CD4-positive, alpha-beta memory T cell (primary cell): ENCODE results near the gene CSDE1. TPM values are rescaled to one million over a fixed set of nuclear protein-coding genes. Genes with fewer than 3 reads are reported as not detected.

Source experiments
- CTCF ChIA-PET: fragments of 350-600 bp; sonication (Branson Sonifier 250); formaldehyde crosslinking; loops from one replicate; lab custom pipeline; 2021; ENCODE audit warnings: inconsistent platforms; ENCODE audit not compliant: partially characterized antibody; lab: Charles Lee
- POLR2A ChIA-PET: fragments of 350-600 bp; sonication (Branson Sonifier 250); formaldehyde crosslinking; loops from one replicate; lab custom pipeline; 2021; ENCODE audit not compliant: partially characterized antibody; lab: Charles Lee
- DNase-seq, 5 donors: peaks; one replicate each; pipeline versions ENCODE4 v3.0.0 to v3.0.0-alpha.2; 2020 to 2022; ENCODE audit warnings: mixed read lengths in 1 of 5
- H3K27ac ChIP-seq: one replicate; pipeline ENCODE4 v1.7.0; 2013; ENCODE audit warnings: low read depth, low read length
- H3K27me3 ChIP-seq: 2 replicates; pipeline ENCODE4 v1.7.0; 2013; ENCODE audit warnings: mild to moderate bottlenecking, low read length, moderate library complexity; ENCODE audit not compliant: insufficient read depth
- H3K36me3 ChIP-seq: 2 replicates; pipeline ENCODE4 v1.7.0; 2013; ENCODE audit warnings: mild to moderate bottlenecking, low read length, moderate library complexity; ENCODE audit not compliant: insufficient read depth
- H3K4me1 ChIP-seq: 2 replicates; pipeline ENCODE4 v1.7.0; 2013; ENCODE audit warnings: mild to moderate bottlenecking, low read length, moderate library complexity; ENCODE audit not compliant: insufficient read depth
- H3K4me3 ChIP-seq, 2 donors: one replicate each; pipeline ENCODE4 v1.7.0; 2013; ENCODE audit warnings: low read length in 2 of 2, mild to moderate bottlenecking in 1 of 2
- H3K9me3 ChIP-seq, 2 donors: one replicate each; pipeline ENCODE4 v1.7.0; 2013; ENCODE audit warnings: low read length in 2 of 2, control low read depth in 1 of 2; ENCODE audit not compliant: control insufficient read depth in 1 of 2
- H3K27ac Mint-ChIP-seq, 7 donors: one replicate each; pipeline ENCODE4 v1.8.0; 2020 to 2021; ENCODE audit warnings: mixed read lengths in 7 of 7, mild to moderate bottlenecking in 6 of 7, inconsistent platforms in 3 of 7, moderate library complexity in 3 of 7
- H3K27me3 Mint-ChIP-seq, 2 donors: one replicate each; pipeline ENCODE4 v1.8.0; 2020 to 2021; ENCODE audit warnings: mixed read lengths in 2 of 2
- H3K36me3 Mint-ChIP-seq, 2 donors: one replicate each; pipeline ENCODE4 v1.8.0; 2020 to 2021; ENCODE audit warnings: mixed read lengths in 2 of 2, inconsistent platforms in 1 of 2, mild to moderate bottlenecking in 1 of 2
- H3K4me1 Mint-ChIP-seq, 4 donors: one replicate each; pipeline ENCODE4 v1.8.0; 2020 to 2021; ENCODE audit warnings: mixed read lengths in 4 of 4, mild to moderate bottlenecking in 1 of 4
- H3K4me3 Mint-ChIP-seq, 8 donors: one replicate each; pipeline ENCODE4 v1.8.0; 2020 to 2021; ENCODE audit warnings: mixed read lengths in 8 of 8, mild to moderate bottlenecking in 7 of 8, moderate library complexity in 6 of 8, inconsistent platforms in 3 of 8
- H3K9me3 Mint-ChIP-seq, 8 donors: one replicate each; pipeline ENCODE4 v1.8.0; 2020 to 2021; ENCODE audit warnings: mixed read lengths in 8 of 8, mild to moderate bottlenecking in 5 of 8, inconsistent platforms in 3 of 8, moderate library complexity in 1 of 8
- intact Hi-C: fragments of 100-400 bp; cut with micrococcal nuclease; formaldehyde crosslinking; loops from one replicate; pipeline ENCODE4 v1.15.1; 2023
- polyA plus RNA-seq, 2 donors: library from polyadenylated mRNA; unstranded; fragments of 300-500 nt; fragmentation: Illumina TruSeq; gene quantifications; one replicate each; pipeline ENCODE4 v1.2.3, GENCODE V29; 2021
- total RNA-seq, 2 experiments: library from RNA; stranded (reverse); gene quantifications; one replicate each; pipeline ENCODE4 v1.2.3, GENCODE V29; 2021

The CSDE1 gene
- total and polyA plus RNA-seq, 4 experiments from 2014 or later = 391 to 559 (median 487) TPM

DNA sequence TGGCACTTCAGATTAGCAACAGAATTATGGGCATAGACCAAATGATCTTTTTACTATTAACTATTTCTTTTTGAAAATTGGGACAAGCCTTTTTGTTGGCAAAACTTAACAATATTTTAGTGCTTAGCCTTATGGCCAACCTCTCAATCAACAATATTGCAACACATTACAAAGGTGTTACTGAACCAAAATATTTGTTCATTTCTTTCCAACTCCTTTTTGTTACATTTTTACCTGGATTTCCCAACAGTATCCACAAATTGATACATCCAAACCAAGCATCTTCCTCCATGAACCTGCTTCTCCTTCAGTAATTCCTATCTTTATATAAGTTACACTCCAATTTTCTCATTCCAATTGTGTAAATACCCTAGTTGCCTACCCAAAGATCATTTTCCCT, 61.0 kb downstream of the CSDE1 start:
- H3K4me3 ChIP-seq = no peak overlapping the region
- no peaks in the 10 kb centered on the region for H3K27me3 ChIP-seq
- ChIA-PET POLR2A (no interaction called here), CTCF (no interaction called here)
- no peaks in the 10 kb centered on the region for H3K4me1 ChIP-seq
- Mint-ChIP-seq H3K27me3 (peaks cover 1 to 5% of the 10 kb centered on the region in 2 donors), H3K36me3 (no peaks in the 10 kb centered on the region), H3K27ac (no peak overlapping the region), H3K4me1 (no peaks in the 10 kb centered on the region), H3K9me3 (no peaks in the 10 kb centered on the region), H3K4me3 (no peak overlapping the region)
- no peaks in the 10 kb centered on the region for H3K9me3 ChIP-seq
- intact Hi-C loops = no loop called here
- no peaks in the 10 kb centered on the region for H3K36me3 ChIP-seq
- no peak overlapping the region for H3K27ac ChIP-seq
- DNase-seq = no peak

GRCh38 chr1:114695430-114696058, 62.2 kb downstream of the CSDE1 start, which contains the start of gene AMPD1:
Gene AMPD1, minus strand, starts transcription at chr1:114695546. Its CDS starts 75 bp downstream, at chr1:114695471.
- H3K4me1 ChIP-seq = no peaks in the 10 kb centered on the region
- no peaks in the 10 kb centered on the region for H3K36me3 Mint-ChIP-seq
- no peak within 1 kb of the TSS for H3K27ac Mint-ChIP-seq
- H3K4me1 Mint-ChIP-seq = no peaks in the 10 kb centered on the region
- H3K9me3 Mint-ChIP-seq = no peaks in the 10 kb centered on the region
- no peak for DNase-seq
- ChIA-PET CTCF (interaction anchor here (1.0 to 1.5 kb wide), 2 partner anchors 24 to 357 kb away, joined by 3 to 4 read pairs; no protein-coding TSS in a partner anchor), POLR2A (interaction anchor here (1.1 kb wide), 1 partner anchor 7 kb away, joined by 3 read pairs; no protein-coding TSS in a partner anchor)
- no peak within 1 kb of the TSS for H3K4me3 ChIP-seq
- H3K27me3 ChIP-seq = no peaks in the 10 kb centered on the region
- H3K9me3 ChIP-seq = no peaks in the 10 kb centered on the region
- no peak within 1 kb of the TSS for H3K27ac ChIP-seq
- intact Hi-C loops = no loop called here
- peaks cover 1 to 5% of the 10 kb centered on the region in 2 donors for H3K27me3 Mint-ChIP-seq
- H3K36me3 ChIP-seq = no peaks in the 10 kb centered on the region
- no peak within 1 kb of the TSS for H3K4me3 Mint-ChIP-seq

DNA sequence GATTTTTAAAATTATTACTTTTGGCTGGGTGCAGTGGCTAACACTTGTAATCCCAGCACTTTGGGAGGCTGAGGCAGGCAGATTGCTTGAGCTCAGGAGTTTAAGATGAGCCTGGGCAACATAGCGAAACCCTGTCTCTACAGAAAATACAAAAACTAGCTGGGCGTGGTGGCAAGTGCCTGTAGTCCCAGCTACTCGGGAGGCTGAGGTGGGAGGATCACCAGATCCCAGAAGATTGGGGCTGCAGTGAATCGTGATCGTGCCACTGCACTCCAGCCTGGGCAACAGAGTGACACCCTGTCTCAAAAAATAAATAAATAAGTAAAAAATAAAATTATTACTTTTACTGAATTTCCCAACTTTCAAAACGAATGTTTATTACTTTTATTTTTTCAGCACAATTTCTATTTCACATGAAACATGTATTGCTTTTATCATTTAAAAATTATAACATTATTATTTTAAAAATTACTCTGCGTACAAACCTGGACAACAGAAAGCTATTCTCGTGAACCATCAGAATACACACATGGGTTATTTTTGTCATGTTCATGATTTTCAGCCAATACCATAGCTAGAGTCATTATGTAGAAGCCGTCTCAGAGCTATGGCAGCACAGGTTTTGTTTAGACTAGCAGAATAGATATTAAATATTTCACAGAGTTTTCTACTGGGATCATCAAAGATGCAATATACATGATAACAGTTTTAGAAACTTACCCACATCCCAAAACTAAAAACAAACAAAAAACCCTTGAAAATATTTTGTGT, 63.1 kb downstream of the CSDE1 start:
- H3K4me1 Mint-ChIP-seq = no peaks in the 10 kb centered on the region
- CTCF ChIA-PET = interaction anchor here (1.0 to 1.5 kb wide), 2 partner anchors 23 to 358 kb away, joined by 3 to 4 read pairs; no protein-coding TSS in a partner anchor
- intact Hi-C loops = no loop called here

GRCh38 chr1:114692947-114693346, 64.8 kb downstream of the CSDE1 start:
- Mint-ChIP-seq H3K4me1 (no peaks in the 10 kb centered on the region), H3K36me3 (no peaks in the 10 kb centered on the region), H3K27ac (no peak overlapping the region), H3K4me3 (no peak overlapping the region), H3K27me3 (peaks cover 10 to 15% of the 10 kb centered on the region in 2 donors), H3K9me3 (no peaks in the 10 kb centered on the region)
- no peaks in the 10 kb centered on the region for H3K9me3 ChIP-seq
- CTCF ChIA-PET = no interaction called here
- no peak overlapping the region for H3K27ac ChIP-seq
- no peaks in the 10 kb centered on the region for H3K27me3 ChIP-seq
- no peaks in the 10 kb centered on the region for H3K36me3 ChIP-seq
- no peak overlapping the region for H3K4me3 ChIP-seq
- no peaks in the 10 kb centered on the region for H3K4me1 ChIP-seq
- no peak for DNase-seq
- POLR2A ChIA-PET = no interaction called here
- intact Hi-C loops = no loop called here

More for the DNA sequence above, 63.1 kb downstream of the CSDE1 start:
- Mint-ChIP-seq H3K27ac (no peak overlapping the region), H3K9me3 (no peaks in the 10 kb centered on the region), H3K4me3 (no peak overlapping the region), H3K27me3 (peaks cover 2 to 7% of the 10 kb centered on the region in 2 donors), H3K36me3 (no peaks in the 10 kb centered on the region)
- H3K4me3 ChIP-seq = no peak overlapping the region
- H3K4me1 ChIP-seq = no peaks in the 10 kb centered on the region
- no peak for DNase-seq
- no peaks in the 10 kb centered on the region for H3K27me3 ChIP-seq
- H3K36me3 ChIP-seq = no peaks in the 10 kb centered on the region
- POLR2A ChIA-PET = interaction anchor here (1.1 kb wide), 1 partner anchor 8 kb away, joined by 3 read pairs; no protein-coding TSS in a partner anchor
- H3K27ac ChIP-seq = no peak overlapping the region
- no peaks in the 10 kb centered on the region for H3K9me3 ChIP-seq

DNA sequence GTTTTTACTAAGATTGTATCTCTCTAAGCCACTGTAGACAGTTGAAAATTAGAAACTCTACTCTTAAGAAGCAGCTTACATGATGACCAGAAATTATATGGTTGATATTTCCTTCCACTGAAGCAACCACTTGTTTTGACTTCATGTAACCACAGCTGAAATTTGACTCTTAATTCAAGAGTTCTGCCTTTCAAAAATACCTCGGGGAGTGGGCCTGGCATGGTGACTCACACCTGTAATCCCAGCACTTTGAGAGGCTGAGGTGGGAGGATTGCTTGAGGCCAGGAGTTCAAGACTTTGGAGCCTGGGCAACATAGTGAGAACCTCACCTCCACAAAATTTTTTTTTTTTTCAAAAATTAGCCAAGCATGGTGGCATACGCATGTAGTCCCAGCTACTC, 66.7 kb downstream of the CSDE1 start:
- no peaks in the 10 kb centered on the region for H3K9me3 Mint-ChIP-seq
- DNase-seq = no peak
- H3K4me1 ChIP-seq = no peaks in the 10 kb centered on the region
- H3K36me3 Mint-ChIP-seq = no peaks in the 10 kb centered on the region
- no peaks in the 10 kb centered on the region for H3K9me3 ChIP-seq
- peaks cover 17 to 27% of the 10 kb centered on the region in 2 donors for H3K27me3 Mint-ChIP-seq
- ChIA-PET POLR2A (no interaction called here), CTCF (no interaction called here)
- no peaks in the 10 kb centered on the region for H3K36me3 ChIP-seq
- no peak overlapping the region for H3K4me3 Mint-ChIP-seq
- intact Hi-C loops = no loop called here
- H3K4me3 ChIP-seq = no peak overlapping the region
- H3K27ac Mint-ChIP-seq = no peak overlapping the region
- H3K4me1 Mint-ChIP-seq = no peaks in the 10 kb centered on the region
- no peaks in the 10 kb centered on the region for H3K27me3 ChIP-seq
- H3K27ac ChIP-seq = no peak overlapping the region

DNA sequence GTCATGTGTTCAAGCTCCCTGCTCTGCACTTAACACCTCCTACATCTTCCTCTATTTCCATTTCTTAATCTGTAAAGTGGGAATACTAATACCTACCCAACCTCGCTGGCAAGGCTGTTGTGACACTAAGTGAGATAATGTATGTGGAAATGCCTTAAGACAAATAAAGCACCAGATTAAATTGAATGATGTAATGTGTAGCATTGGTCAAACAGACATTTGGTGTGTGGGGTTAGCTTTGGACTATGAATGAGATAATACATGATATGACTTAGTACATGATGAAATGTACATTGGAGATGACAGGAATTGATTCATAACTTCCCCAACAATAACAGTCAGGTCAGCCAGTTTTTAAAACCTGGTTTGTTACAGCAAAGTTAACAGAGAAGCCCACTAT, 67.6 kb downstream of the CSDE1 start:
- DNase-seq = no peak
- Histone ChIP-seq H3K36me3 (no peaks in the 10 kb centered on the region), H3K27me3 (no peaks in the 10 kb centered on the region), H3K9me3 (no peaks in the 10 kb centered on the region), H3K4me3 (no peak overlapping the region), H3K4me1 (no peaks in the 10 kb centered on the region), H3K27ac (no peak overlapping the region)
- intact Hi-C loops = no loop called here
- H3K4me1 Mint-ChIP-seq = no peaks in the 10 kb centered on the region
- ChIA-PET CTCF (no interaction called here), POLR2A (no interaction called here)
- no peak overlapping the region for H3K27ac Mint-ChIP-seq
- no peaks in the 10 kb centered on the region for H3K9me3 Mint-ChIP-seq
- peaks cover 17 to 30% of the 10 kb centered on the region in 2 donors for H3K27me3 Mint-ChIP-seq
- H3K36me3 Mint-ChIP-seq = no peaks in the 10 kb centered on the region
- no peak overlapping the region for H3K4me3 Mint-ChIP-seq

DNA sequence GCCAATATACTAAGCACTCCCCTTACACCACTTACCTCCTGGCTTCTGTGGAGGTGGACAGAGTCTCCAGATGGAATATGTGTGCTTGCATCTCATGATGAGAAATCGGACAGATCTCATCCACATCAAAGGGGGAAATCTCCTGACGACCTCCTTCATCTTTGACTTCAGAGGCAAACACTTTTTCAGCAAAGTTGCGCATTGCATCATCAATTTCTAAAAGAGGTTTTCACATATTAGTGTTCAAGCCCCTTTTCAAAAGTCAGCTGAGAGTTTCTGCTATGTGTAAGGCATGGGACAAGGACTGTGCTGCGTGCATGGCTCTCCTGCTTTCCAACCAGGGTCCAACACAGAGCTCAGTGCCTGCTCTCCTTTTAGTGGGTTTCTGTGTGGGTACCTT, 69.3 kb downstream of the CSDE1 start:
- no peak overlapping the region for H3K27ac ChIP-seq
- no peak overlapping the region for H3K4me3 ChIP-seq
- CTCF ChIA-PET = no interaction called here
- no peaks in the 10 kb centered on the region for H3K27me3 ChIP-seq
- Mint-ChIP-seq H3K27me3 (peaks cover 20 to 33% of the 10 kb centered on the region in 2 donors), H3K9me3 (no peaks in the 10 kb centered on the region), H3K4me1 (no peaks in the 10 kb centered on the region), H3K36me3 (no peaks in the 10 kb centered on the region), H3K4me3 (no peak overlapping the region), H3K27ac (no peak overlapping the region)
- no peak for DNase-seq
- H3K4me1 ChIP-seq = no peaks in the 10 kb centered on the region
- no peaks in the 10 kb centered on the region for H3K9me3 ChIP-seq
- no peaks in the 10 kb centered on the region for H3K36me3 ChIP-seq
- POLR2A ChIA-PET = no interaction called here
- intact Hi-C loops = no loop called here
